DMS53 treated with DMSO at 0.1 percent for 48 hours (cell line): ENCODE results near the gene SIN3B.
"Not testable (repeated sequence)": the region's sequence is repeated elsewhere in the genome, so short reads cannot be mapped to it uniquely, and the experiment has no call there.

Experiments
- DNase-seq: peaks from one replicate; lab custom pipeline; 2025; ENCODE audit not compliant: unreplicated experiment; lab: John Stamatoyannopoulos, UW

SIN3B gene

GRCh38 chr19:16862826-16863415 is 33.7 kb downstream of the SIN3B start:
- no peak for DNase-seq

- DNase-seq: no peak
Measured at GRCh38 chr19:16867211-16867610, 38.0 kb downstream of the SIN3B start.

GRCh38 chr19:16868423-16869130 is 39.4 kb downstream of the SIN3B start:
- DNase-seq: no peak

DNA sequence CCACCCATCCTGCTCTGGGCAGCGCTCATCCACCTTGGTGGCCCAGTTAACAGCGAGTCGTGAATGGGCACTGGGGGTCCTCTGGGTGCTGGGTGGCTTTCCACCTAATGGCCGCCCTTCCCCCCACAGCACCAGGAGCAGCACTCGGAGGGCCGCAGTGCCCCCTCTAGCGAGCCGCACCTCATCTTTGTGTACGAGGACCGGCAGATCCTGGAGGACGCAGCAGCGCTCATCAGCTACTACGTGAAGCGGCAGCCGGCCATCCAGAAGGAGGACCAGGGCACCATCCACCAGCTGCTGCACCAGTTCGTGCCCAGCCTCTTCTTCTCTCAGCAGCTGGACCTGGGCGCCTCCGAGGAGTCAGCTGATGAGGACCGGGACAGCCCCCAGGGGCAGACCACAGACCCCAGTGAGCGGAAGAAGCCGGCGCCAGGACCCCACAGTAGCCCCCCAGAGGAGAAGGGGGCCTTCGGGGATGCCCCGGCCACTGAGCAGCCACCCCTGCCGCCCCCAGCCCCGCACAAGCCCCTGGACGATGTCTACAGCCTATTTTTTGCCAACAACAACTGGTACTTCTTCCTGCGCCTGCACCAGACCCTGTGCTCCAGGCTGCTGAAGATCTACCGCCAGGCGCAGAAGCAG is 40.3 kb downstream of the SIN3B start:
- DNase-seq: no peak

- DNase-seq: no peak
Measured at GRCh38 chr19:16871871-16872270, 42.7 kb downstream of the SIN3B start.

- DNase-seq: no peak
Measured at GRCh38 chr19:16872728-16873127, 43.5 kb downstream of the SIN3B start.

DNA sequence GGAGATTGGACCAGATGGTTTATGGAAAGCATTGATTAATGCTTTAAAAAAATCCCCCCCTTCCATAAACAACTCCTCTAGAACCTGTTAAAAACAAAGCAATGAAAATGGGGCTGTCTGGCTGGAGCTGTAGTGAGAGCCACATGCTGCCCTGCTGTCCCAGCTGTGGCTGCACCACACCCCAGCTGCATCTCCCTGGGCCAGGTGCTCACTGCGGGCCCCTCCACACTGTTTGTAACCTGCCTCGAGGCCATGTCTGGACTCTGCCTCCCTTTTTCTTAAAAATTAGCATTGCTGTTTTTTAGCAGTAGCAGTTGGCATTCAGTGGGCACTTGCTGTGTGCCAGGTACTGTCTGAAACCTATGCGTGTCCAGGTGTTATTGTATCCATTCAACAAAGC is 44.4 kb downstream of the SIN3B start:
- DNase-seq: no peak

DNA sequence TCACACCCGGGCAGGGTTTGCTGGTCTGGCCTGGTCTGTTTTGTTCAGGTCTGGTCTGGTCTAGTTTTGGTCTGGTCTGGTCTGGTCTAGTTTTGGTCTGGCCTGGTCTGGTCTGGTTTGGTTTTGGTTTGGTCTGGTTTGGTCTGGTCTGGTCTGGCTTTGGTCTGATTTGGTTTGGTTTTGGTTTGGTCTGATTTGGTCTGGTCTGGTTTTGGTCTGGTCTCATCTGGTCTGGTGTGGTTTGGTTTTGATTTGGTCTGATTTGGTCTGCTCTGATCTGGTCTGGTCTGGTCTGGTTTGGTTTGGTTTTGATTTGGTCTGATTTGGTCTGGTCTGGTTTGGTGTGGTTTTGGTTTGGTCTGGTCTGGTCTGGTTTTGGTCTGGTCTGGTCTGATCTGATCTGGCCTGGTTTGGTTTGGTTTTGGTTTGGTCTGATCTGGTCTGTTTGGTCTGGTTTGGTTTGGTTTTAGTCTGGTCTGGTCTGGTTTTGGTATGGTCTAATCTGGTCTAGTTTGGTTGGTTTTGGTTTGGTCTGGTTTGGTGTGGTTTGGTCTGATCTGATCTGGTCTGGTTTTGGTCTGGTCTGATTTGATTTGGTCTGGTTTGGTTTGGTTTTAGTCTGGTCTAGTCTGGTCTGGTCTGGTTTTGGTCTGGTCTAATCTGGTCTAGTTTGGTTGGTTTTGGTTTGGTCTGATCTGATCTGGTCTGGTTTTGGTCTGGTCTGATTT is 45.2 kb downstream of the SIN3B start:
- no peak for DNase-seq

DNA sequence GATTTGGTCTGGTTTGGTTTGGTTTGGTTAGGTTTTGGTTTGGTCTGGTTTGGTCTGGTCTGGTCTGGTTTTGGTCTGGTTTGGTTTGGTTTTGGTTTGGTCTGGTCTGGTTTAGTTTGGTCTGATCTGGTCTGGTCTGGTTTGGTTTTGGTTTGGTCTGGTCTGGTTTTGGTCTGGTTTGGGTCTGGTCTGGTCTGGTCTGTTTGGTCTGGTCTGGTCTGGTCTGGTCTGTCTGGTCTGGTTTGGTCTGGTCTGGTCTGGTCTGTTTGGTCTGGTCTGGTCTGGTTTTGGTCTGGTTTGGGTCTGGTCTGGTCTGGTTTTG is 45.7 kb downstream of the SIN3B start:
- DNase-seq: not testable (repeated sequence)

- no peak for DNase-seq
Measured at GRCh38 chr19:16875584-16876555, 46.7 kb downstream of the SIN3B start.

DNA sequence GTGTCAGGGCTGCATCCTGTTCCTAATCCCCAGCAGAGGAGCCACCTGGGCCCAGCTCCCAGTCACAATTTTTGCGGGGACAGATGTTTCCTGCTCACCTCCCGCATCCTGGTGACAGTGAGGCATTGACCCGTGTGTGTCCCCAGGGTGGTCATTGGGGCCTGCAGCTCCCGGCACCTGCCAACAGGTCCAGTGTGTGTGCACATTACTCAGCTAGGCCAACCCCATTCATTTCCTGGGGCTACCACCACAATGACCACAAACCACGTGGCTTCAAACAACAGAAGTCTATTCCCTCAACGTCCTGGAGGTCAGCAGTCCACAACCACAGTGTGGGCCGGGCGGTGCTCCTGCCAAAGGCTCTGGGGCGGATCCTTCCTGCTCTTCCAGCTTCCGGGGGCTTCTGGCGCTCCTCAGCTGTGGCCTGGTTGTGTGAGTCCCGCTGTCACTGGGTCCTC is 47.7 kb downstream of the SIN3B start:
- no peak for DNase-seq

GRCh38 chr19:16877581-16877980 is 48.4 kb downstream of the SIN3B start:
- DNase-seq: no peak

- no peak for DNase-seq
Measured at GRCh38 chr19:16878181-16878965, 49.2 kb downstream of the SIN3B start.

DNA sequence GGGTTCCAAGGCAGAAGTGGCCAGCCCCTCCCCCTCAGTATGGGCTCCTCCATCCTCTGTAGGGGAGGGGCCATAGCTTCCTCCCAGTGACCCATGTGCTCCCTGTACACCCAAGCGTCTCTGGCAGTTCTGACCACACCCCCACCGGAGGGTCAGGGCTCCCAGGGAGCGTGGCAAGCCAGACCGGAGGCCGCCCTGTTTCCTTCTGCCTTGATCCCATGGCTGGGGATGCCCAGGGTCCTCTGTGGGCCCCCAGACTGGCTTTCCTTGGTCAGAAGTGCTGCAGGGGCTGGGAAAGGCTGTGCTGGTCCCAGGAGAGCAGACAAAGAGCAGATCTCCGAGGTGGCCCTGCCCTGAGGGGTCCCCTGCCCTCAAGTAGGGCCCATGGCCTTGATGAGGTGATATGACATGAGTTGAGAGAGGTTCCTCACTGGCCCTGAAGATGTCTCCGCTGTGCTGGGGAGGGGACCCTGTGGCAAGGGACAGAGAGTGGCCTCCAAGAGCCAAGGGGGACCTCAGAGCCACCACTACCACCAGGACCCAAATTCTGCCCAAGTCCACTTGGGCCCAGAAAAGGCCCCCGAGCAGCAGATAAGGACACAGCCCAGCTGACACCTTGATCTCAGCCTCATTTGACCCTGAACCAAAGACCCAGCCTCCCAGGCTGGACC is 51.8 kb downstream of the SIN3B start:
- DNase-seq: no peak

- no peak for DNase-seq
Measured at GRCh38 chr19:16882146-16882545, 52.9 kb downstream of the SIN3B start.

DNA sequence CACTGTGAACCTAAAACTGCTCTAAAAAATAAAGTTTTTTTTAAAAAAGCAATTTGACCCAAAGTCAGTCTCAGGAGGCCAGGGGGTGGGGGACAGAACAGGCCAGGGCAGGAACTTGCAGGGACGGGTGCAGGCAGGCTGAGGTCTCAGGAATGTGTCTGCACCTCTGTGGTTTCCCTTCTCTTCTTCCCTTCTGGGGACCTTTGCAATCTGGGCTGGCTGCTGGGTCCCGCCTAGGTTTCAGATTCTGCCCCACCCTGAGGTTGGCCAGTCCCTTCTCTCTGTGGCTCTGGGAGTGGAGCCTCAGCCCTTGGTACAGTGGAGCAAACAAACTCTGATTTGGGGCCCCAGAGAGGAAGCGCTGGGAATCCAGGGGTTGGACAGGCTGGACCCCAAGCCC is 54.3 kb downstream of the SIN3B start:
- DNase-seq: no peak

- DNase-seq: no peak
Measured at GRCh38 chr19:16885166-16885565, 56.0 kb downstream of the SIN3B start.

DNA sequence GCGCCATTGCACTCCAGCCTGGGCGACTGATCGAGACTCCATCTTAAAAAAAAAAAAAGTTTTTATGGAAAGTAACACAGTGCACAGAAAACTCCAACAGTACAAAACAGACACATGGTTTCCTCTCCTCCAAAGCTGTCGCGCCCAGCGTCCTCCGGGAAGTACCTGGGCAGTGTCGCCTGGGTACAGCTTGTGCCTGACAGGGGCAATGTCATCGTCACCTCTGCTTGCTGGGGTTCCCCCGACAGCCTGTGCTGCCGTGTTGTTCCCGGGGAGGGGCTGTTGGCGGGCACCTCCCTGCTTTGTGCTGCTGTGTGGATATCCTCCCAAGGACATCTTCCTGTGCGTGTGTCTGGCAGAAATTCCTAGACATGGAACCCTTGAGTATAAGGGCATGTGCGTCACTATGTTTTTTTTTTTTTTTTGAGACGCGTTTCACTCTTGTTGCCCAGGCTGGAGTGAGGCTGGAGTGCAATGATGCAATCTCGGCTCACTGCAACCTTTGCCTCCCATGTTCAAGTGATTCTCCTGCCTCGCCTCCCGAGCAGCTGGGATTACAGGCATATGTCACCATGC is 57.2 kb downstream of the SIN3B start:
- DNase-seq: peak; percentile 32
